HepG2 (cell line): ENCODE measurements around the gene CCDC57. TPM values are rescaled to one million over a fixed set of nuclear protein-coding genes. Genes with fewer than 3 reads are reported as not detected.

Experiments
- AFF4 ChIP-seq: sonication (generic); formaldehyde crosslinking; IDR thresholded peaks from 2 replicates; pipeline ENCODE4 v1.4.0; 2020; ENCODE audit warnings: missing genetic modification reagents
- ATF5 ChIP-seq: sonication (generic); formaldehyde crosslinking; IDR thresholded peaks from 2 replicates; pipeline ENCODE4 v1.4.0; 2020; ENCODE audit warnings: mild to moderate bottlenecking, low read depth, missing genetic modification reagents
- FOXK2 ChIP-seq: fragments of 450-650 bp; IDR thresholded peaks from 2 replicates; pipeline ENCODE4 v1.6.1; 2016
- PCBP1 ChIP-seq: fragments of 200-400 bp; formaldehyde crosslinking; IDR thresholded peaks from 2 replicates; pipeline ENCODE4 v1.6.1; 2017; ENCODE audit warnings: mild to moderate bottlenecking, low read depth, low read length, borderline replicate concordance
- POGK ChIP-seq: sonication (generic); formaldehyde crosslinking; conservative IDR thresholded peaks from 2 replicates; pipeline ENCODE4 v1.8.0; 2022; ENCODE audit warnings: mild to moderate bottlenecking, moderate library complexity, missing genetic modification reagents
- RBAK ChIP-seq: sonication (generic); formaldehyde crosslinking; IDR thresholded peaks from 2 replicates; pipeline ENCODE4 v1.5.1; 2020; ENCODE audit warnings: mild to moderate bottlenecking, missing genetic modification reagents
- RFX1 ChIP-seq: fragments of 450-650 bp; IDR thresholded peaks from 2 replicates; pipeline ENCODE4 v1.6.1; 2017
- RNF219 ChIP-seq: sonication (generic); formaldehyde crosslinking; IDR thresholded peaks from 2 replicates; pipeline ENCODE4 v1.5.0; 2020; ENCODE audit warnings: mild to moderate bottlenecking, missing genetic modification reagents
- SNAPC4 ChIP-seq: sonication (generic); formaldehyde crosslinking; IDR thresholded peaks from 2 replicates; pipeline ENCODE4 v1.4.0; 2020; ENCODE audit warnings: mild to moderate bottlenecking, missing genetic modification reagents
- ZNF256 ChIP-seq: sonication (generic); formaldehyde crosslinking; conservative IDR thresholded peaks from 2 replicates; pipeline ENCODE4 v1.4.0; 2020; ENCODE audit warnings: missing genetic modification reagents
- ZNF326 ChIP-seq: sonication (generic); formaldehyde crosslinking; IDR thresholded peaks from 2 replicates; pipeline ENCODE4 v1.4.0; 2020; ENCODE audit warnings: missing genetic modification reagents, borderline replicate concordance
- ZNF557 ChIP-seq: sonication (generic); formaldehyde crosslinking; IDR thresholded peaks from 2 replicates; pipeline ENCODE4 v1.4.0; 2020; ENCODE audit warnings: missing genetic modification reagents
- ZNF782 ChIP-seq: sonication (generic); formaldehyde crosslinking; IDR thresholded peaks from 2 replicates; pipeline ENCODE4 v1.4.0; 2020; ENCODE audit warnings: missing genetic modification reagents, mild to moderate bottlenecking, borderline replicate concordance
- ZSCAN25 ChIP-seq: sonication (generic); formaldehyde crosslinking; IDR thresholded peaks from 2 replicates; pipeline ENCODE4 v1.8.0; 2022; ENCODE audit warnings: mild to moderate bottlenecking, missing genetic modification reagents
- polyA plus RNA-seq, 8 experiments: library from polyadenylated mRNA; depleted of rRNA in 3 of 8; stranded (reverse) in 7 of 8; unstranded in 1 of 8; fragments of >200 nt; fragmentation: Illumina TruSeq in 4 of 8; extraction: Trizol in 4 of 8; gene quantifications; 2 replicates each; pipeline versions ENCODE4 v1.2.1 to v1.2.3, GENCODE V29; 2011 to 2016; ENCODE audit warnings: low read depth in 4 of 8, missing spikeins in 1 of 8, mixed read lengths in 1 of 8; ENCODE audit not compliant: insufficient read depth in 1 of 8
- total RNA-seq, 5 experiments: library from RNA; depleted of rRNA; stranded (reverse); fragments of >200 nt; fragmentation: Illumina TruSeq; extraction: Trizol; gene quantifications; 2 replicates each; pipeline ENCODE4 v1.2.3, GENCODE V29; 2016; ENCODE audit warnings: low read depth in 1 of 5

CCDC57 gene
- total and polyA plus RNA-seq, 2 of the 13 experiments (the other 11 are each of a cell fraction or from before 2014, with no cell fraction given), result 59.3 to 59.9 TPM

DNA sequence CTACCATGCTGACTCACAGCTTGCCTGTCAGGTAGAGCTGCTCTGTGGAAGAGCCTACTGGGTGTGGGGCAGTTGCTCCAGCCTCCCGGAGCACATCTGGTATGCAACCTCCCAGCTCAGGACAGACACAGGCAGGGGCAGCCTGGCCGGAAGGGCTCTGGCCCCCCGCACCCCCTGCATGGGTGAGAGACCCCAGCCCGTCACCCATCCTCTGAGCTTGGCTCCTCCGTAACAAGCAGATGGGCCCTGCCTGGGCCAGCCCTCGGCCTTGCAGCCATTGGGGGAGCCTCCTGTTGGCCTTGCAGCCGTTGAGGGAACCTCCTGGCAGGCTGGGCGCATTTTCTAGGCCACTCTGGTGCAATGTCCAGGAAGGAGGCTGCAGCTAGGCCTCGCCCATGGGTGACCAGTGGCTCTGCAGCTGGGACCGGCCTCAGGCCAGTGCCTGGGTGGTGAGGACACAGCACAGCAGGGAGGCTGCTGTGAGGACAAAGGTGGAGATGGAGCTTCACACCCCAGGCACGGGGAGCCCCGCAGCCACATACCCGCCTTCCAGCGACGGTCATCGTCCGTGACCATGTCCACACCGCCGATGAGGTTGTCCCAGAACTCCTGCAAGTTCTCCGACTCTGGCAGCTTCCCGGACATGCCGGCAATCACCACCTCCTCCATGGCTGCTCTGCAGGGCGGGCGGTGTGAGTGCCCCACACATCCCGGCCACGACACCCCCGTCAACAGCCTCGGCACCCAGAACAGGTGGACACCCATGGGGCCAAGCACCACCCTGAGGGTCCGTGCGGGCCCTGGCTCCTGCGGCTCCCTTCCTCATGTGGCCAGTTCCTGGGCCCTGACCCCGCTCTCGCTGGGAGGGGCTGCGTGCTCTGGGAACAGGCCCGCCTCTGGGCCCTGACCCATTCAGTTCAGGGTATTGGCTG, 116.6 kb downstream of the CCDC57 start (continued):
- TF ChIP-seq SNAPC4 (no peak), RNF219 (CRISPR knock-in tag) (no peak), ZNF256 (CRISPR knock-in tag) (no peak), ZSCAN25 (CRISPR knock-in tag) (no peak), AFF4 (CRISPR knock-in tag) (no peak), RBAK (CRISPR knock-in tag) (no peak), PCBP1 (peak; percentile 2; the same call in 1 of the 2 replicates), ZNF782 (CRISPR knock-in tag) (no peak), ZNF557 (CRISPR knock-in tag) (no peak), FOXK2 (no peak), RFX1 (no peak), ATF5 (no peak), POGK (CRISPR knock-in tag) (no peak), ZNF326 (CRISPR knock-in tag) (no peak)
